Neuron (in vitro differentiated cells): ENCODE data around the gene MRAP.

Experiments used
- H2AFZ ChIP-seq: one replicate; pipeline ENCODE4 v1.6.1; 2013; ENCODE audit warnings: low read depth, mild to moderate bottlenecking, inconsistent platforms, low read length, moderate library complexity
- H3K27me3 ChIP-seq: one replicate; pipeline ENCODE4 v1.6.1; 2013; ENCODE audit warnings: low read length; ENCODE audit not compliant: insufficient read depth
- H3K36me3 ChIP-seq: one replicate; pipeline ENCODE4 v1.6.1; 2013; ENCODE audit warnings: low read length; ENCODE audit not compliant: insufficient read depth
- H3K4me1 ChIP-seq: one replicate; pipeline ENCODE4 v1.6.1; 2013; ENCODE audit warnings: low read length; ENCODE audit not compliant: insufficient read depth
- H3K4me3 ChIP-seq: 2 replicates; pipeline ENCODE4 v1.5.1; 2013; ENCODE audit warnings: mild to moderate bottlenecking, low read length, moderate library complexity
- H3K9me3 ChIP-seq: one replicate; pipeline ENCODE4 v1.6.1; 2013; ENCODE audit warnings: low read length

The MRAP gene

DNA sequence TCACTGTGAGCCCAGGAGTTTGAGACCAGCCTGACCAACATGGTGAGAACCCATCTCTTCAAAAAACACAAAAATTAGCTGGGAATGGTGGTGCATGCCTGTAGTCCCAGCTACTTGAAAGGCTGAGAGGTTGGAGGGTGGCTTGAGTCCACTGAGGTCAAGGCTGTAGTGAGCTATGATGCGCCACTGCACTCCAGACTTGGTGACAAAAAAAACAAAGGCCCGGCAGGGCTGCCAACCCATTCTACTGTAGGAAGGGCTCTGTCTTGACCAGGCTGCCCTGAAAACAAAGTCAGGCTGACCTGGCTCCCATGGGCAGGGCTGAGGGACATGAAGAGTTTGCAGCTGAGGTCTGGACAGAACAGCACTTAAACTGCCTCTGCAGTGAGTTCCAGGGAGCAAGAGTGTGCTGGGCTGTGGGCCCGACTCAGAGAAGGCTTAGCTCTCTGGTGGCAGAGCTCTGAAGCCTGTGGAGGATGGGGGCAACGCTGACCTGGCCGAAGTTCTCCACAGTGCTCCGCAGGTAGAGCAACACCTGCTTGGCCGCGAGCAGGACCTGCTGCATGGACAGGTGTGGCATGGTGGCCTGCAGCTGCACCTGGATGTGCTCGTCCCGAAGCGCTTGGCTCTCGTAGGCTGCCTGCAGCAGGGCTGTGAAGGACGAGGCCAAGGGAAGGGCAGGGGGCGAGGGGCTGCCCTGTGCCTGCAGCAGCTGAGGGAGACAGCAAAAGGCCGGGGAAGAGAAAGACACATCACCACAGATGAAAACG, 51.7 kb downstream of the MRAP start:
- Histone ChIP-seq H3K36me3 (peaks cover 92% of the 10 kb centered on the region), H3K27me3 (no peaks in the 10 kb centered on the region), H3K4me1 (no peaks in the 10 kb centered on the region), H2AFZ (no peak overlapping the region), H3K9me3 (peaks cover 9% of the 10 kb centered on the region), H3K4me3 (no peak overlapping the region)

DNA sequence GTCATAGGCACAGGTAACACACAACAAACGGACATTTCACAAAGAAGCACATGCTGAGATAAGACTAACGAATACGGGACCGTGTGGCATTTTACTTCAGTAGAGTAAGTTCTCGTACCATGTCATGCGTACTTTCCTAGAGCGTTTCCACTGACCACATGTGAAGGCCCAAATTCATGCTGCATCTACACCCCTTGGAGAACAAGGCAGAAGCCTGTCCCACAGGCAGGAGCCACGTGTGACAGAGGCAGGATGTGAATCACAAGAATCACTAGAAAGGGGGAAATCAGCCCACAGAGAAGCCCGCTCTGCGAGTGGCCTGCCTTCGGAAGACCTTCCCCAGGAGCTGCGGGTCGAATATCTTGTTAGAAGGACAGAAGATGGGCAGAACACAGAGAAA, 52.3 kb downstream of the MRAP start:
- no peaks in the 10 kb centered on the region for H3K4me1 ChIP-seq
- H3K27me3 ChIP-seq = no peaks in the 10 kb centered on the region
- no peak overlapping the region for H2AFZ ChIP-seq
- H3K9me3 ChIP-seq = peaks cover 4% of the 10 kb centered on the region
- H3K4me3 ChIP-seq = no peak overlapping the region
- H3K36me3 ChIP-seq = peaks cover 91% of the 10 kb centered on the region

DNA sequence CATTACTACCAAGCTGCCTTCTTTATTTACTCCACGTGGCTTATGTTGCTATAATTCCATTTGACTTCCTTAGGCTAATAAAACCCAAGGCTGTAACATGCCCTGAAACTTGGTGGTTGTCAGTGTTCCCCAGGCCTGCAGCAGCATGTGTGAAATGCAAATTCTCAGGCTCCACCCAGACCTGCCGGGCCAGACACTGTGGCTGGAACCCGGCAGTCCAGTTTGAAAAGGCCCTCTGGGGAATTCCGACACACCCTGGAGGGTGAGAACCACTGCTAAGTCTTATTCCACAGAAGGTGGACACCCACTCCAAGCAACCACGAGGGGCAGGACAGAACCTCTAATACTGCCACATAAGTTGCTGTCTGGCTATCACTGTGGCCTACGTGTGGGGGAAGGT, 52.8 kb downstream of the MRAP start:
- peaks cover 4% of the 10 kb centered on the region for H3K9me3 ChIP-seq
- H3K4me1 ChIP-seq = no peaks in the 10 kb centered on the region
- no peaks in the 10 kb centered on the region for H3K27me3 ChIP-seq
- no peak overlapping the region for H2AFZ ChIP-seq
- peaks cover 91% of the 10 kb centered on the region for H3K36me3 ChIP-seq
- H3K4me3 ChIP-seq = no peak overlapping the region

DNA sequence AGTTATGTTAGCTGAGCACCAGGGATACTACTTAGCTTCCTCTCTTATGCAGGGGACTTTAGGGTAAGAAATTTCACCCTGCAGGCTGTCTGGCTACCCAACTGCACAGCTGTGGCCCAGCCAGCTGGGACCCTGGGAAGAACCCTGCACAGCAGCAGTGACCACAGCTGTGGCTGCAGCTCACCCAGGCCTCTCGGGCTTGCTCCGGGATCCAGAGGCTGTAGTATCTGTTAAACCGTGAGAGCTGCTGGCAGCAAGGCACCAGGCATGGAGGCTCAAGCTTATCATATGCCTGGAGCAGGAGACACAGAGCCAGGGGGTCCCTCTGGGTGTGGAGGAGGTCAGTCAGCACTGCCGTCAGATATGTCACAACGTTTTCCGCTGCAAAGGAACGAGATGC, 53.9 kb downstream of the MRAP start:
- Histone ChIP-seq H3K4me3 (no peak overlapping the region), H3K4me1 (no peaks in the 10 kb centered on the region), H3K9me3 (no peaks in the 10 kb centered on the region), H3K27me3 (no peaks in the 10 kb centered on the region), H3K36me3 (peaks cover 90% of the 10 kb centered on the region), H2AFZ (no peak overlapping the region)

DNA sequence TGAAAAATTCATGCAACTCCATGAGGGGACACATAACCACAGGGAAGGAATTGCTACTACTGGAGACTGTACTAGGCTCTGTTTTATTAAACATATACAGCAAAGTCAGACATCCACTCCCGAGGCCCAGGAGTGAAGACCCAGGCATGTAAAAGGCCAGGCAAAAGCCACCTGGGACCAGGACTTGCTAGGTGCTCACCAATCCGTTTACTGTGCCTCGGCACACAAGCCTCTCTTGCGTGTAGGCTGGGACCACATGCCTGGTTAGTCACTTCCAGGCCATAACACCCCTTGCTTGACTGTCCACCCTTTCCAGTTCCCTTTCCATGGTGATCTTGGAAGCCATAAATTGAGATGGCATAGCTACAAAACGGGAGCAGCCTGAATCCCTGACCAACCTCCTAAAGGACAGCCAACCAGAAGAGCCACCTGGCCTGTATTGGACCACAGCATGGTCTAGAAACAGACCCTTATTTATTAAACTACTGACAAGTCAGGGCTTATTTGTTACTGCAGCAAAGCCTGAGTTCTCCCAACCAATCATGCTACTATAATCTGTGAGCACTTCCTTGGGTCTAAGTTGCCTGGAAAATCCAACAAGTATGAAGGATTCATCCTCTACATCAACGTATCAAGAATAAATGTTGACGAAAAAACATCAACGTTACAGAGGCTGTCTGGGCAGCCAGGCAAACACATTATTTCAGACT, 54.5 kb downstream of the MRAP start:
- H3K4me3 ChIP-seq = no peak overlapping the region
- peaks cover 89% of the 10 kb centered on the region for H3K36me3 ChIP-seq
- no peaks in the 10 kb centered on the region for H3K27me3 ChIP-seq

DNA sequence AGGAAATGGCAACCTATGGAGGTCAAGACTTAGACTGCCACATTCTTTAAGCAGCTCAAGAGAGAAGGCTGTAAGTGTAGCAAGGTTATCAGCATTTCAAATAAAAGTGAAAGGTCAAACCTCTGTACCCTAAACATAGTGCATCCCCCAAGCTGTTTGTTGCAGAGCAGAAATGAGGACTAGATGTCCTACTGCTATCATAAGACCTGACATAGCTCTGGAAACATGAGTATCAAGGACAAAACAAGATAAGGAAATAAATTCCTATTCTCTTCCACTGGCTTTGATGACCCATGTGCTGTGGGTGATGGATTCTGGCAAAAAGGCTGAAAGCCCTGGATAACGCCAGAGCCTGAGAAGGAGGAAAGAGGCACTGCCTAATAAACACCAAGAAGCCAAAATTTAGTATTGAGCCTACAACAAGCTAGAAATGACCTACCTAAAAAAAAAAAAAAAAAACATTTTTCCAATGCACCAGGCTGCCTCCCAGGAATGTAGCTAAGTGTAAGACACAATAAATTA, 58.3 kb downstream of the MRAP start:
- no peak overlapping the region for H3K4me3 ChIP-seq
- no peaks in the 10 kb centered on the region for H3K4me1 ChIP-seq
- peaks cover 93% of the 10 kb centered on the region for H3K36me3 ChIP-seq
- no peak overlapping the region for H2AFZ ChIP-seq
- no peaks in the 10 kb centered on the region for H3K27me3 ChIP-seq
- no peaks in the 10 kb centered on the region for H3K9me3 ChIP-seq

More for the DNA sequence above, 54.5 kb downstream of the MRAP start:
- H2AFZ ChIP-seq = no peak overlapping the region
- no peaks in the 10 kb centered on the region for H3K9me3 ChIP-seq
- H3K4me1 ChIP-seq = no peaks in the 10 kb centered on the region

DNA sequence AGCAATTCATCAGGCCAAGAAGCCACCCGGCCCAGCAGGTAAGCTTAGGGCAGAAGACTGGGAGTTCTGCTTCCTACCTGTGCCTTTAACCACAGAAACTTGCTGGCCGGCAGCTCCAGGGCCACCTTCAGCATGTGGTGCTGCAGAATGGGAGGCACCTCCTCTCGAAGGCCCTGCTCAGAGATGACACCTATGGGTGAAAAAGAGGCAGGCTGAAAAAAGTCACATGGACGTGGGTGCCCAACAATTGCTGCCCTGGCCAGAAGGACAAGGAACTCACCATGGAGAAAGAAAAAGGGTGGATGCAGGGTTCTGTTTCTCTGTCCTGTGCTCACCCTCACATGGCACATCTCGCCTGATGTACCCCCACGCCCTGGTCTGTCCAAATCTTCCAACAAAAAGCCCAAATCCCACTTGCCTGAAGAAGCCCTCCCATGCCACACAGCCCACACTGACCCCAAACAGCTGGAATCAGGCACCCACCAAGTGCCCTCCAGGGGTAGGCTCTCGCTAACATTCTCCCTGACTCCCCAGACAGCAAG, 61.1 kb downstream of the MRAP start:
- H2AFZ ChIP-seq = no peak overlapping the region
- H3K36me3 ChIP-seq = peaks cover 85% of the 10 kb centered on the region
- H3K9me3 ChIP-seq = no peaks in the 10 kb centered on the region

DNA sequence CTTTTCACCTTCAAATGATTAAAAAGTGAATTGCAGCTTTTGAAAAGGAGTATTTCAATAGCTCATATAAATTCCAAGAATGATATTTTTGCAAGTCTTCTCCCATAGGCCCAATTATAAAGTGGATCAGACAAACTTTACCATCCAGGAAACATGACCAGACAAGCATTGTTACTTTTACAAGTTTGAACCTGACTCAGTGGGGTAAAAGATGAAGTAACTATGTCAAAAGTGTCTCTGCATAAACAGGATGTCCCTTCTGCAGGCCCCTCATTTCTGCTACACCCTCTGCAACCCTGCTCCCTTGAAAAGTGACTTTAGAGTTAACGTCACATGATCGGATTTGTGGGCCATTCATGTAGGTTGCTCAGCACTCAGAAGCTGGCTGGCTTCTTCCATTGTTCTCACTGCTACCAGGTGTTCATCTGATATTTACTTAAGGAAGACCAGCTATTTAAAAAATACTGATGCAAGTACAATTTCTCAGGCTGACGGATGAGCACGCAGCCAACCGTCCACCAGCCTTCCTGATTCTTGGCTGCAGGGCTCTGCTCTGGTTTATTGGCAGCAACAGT, 61.8 kb downstream of the MRAP start:
- peaks cover 87% of the 10 kb centered on the region for H3K36me3 ChIP-seq
- H3K4me3 ChIP-seq = no peak overlapping the region
- no peaks in the 10 kb centered on the region for H3K9me3 ChIP-seq
- no peaks in the 10 kb centered on the region for H3K4me1 ChIP-seq
- H3K27me3 ChIP-seq = no peaks in the 10 kb centered on the region
- H2AFZ ChIP-seq = no peak overlapping the region

More for the DNA sequence above, 61.1 kb downstream of the MRAP start:
- Histone ChIP-seq H3K4me3 (no peak overlapping the region), H3K4me1 (no peaks in the 10 kb centered on the region), H3K27me3 (no peaks in the 10 kb centered on the region)
